ENCODE results near the gene IGSF3.

Gene IGSF3

DNA sequence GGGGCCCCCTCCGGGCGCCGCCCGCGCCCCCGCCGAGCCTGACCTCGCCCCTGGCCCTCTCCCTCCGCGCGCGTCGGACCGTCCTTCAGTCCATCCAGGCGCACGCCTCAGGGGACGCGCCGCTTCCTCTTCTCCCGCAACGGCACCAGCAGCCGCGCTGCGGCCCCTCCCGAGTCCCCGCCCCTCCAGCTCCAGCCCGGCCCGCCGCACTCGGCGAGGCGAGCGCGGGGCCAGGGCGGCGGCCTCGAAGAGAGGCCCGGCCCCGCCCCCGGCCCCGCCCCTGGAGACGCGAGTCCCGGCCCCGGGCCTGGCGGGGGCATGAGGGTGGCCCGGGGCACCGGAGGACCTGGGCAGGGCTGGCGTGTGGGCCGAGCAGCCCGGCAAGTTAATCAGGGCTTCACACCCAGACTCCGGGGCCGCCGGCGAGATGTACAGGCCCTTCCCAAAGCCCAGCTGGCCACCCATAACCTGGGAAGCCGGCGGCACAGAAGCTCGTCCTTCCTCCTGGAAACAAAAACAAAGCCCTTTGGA lies at the start of gene IGSF3:
Gene IGSF3 (minus strand): TSS at position 159 of the 531 bp plus-strand sequence. CDS start 1,407 bp downstream, outside the sequence.
- peak; percentile 24 for DNase-seq (ENCODE audit: low read depth)

DNA sequence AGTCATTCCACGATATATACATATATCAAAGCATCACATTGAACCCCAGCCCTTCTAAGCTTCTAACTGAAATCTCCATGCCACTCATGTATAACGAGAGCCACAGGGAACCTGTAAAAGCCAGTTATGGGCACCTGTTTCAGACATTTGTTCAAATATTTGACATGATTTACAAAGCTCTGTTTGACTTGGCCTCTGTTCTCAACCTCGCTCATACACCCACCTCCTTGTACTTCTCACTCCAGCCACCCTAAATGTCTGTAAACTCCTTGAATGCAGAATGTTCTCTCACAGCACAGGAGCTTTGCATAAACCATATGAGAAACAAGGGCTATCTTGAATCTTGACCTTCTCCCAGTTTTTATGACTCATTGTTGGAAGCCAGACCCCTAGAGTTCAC lies 49.8 kb upstream of the IGSF3 start:
- DNase-seq (ENCODE audit: low read depth) = no peak

DNA sequence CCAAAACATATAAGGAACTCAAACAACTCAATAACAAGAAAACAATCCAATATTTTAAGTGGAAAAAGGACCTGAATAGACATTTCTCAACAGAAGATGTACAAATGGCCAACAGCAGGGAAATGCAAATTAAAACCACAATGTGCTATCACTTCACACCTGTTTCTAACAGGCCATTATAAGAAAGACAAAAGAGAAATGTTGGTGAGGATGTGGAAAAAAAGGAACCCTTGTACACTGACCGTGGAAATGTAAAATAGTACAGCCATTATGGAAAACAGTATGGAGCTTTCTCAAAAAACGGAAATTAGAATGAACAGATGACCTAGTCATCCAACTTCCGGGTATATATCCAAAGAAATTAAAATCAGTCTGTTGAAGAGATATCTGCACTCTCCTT lies 48.9 kb upstream of the IGSF3 start:
- no peak for DNase-seq (ENCODE audit: low read depth)

DNA sequence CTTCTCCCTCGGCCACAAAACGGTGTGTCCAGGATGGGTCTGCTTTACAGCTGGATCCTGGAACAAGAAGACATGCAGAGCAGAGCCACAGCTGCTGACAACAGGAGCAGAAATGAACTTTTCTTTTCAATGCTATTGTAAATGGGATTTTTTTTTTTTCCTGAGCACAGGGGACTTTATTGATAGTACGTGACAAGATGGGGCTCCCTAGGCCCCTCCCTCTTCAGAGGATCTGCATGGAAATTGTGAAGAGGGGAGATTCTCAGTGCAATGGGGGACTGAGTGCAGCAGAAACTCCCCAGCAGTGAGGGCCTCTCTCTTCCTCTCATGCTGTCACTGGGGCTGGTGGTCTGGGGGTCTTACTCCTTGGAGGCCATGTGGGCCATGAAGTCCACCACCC lies 45.9 kb upstream of the IGSF3 start:
- DNase-seq (ENCODE audit: low read depth) = no peak

DNA sequence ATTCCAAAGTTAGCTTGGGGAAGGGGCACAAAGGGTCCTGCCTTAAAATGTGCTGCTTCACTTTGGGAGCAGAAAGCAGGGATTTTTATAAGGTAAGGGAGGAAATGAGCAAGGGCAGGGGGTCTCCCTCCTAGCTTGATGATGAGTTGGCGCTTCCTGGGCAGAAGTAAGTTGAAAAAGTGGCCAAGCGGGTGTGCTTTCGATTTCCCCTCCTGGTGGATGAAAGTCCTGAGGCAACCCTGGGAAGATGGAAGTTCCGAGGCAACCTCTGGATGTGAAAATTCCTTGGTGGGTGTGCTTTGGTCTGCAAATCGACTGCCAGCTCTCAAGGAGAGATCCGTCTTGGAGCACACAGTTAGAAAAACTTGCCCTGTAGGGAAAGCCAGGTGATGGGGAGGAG lies 45.0 kb upstream of the IGSF3 start:
- DNase-seq (ENCODE audit: low read depth) = no peak

DNA sequence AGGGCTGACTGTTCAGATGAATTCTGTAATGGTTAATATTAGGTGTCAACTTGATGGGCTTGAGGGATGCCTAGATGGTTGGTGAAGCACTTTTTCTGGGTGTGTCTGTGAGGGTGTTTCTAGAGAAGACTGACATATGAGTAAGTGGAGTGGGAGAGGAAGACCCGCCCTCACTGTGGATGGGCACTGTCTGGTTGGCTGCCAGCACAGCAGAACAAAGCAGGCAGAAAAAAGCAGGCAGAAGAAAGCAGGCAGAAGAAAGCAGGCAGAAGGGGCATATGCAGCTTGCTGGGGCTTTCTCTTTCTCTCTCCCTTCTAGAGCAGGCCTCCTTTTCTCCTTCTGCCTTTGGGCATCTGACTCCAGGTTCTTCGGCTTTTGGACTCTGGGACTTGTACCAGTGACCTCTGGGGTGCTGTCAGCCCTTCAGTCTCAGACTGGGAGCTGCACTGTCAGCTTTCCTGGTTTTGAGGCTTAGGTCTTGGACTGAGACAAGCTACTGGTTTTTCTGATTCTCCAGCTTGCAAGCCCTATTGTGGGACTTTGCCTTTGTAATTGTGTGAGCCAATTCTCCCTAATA lies 43.8 kb upstream of the IGSF3 start:
- no peak for DNase-seq (ENCODE audit: low read depth)

DNA sequence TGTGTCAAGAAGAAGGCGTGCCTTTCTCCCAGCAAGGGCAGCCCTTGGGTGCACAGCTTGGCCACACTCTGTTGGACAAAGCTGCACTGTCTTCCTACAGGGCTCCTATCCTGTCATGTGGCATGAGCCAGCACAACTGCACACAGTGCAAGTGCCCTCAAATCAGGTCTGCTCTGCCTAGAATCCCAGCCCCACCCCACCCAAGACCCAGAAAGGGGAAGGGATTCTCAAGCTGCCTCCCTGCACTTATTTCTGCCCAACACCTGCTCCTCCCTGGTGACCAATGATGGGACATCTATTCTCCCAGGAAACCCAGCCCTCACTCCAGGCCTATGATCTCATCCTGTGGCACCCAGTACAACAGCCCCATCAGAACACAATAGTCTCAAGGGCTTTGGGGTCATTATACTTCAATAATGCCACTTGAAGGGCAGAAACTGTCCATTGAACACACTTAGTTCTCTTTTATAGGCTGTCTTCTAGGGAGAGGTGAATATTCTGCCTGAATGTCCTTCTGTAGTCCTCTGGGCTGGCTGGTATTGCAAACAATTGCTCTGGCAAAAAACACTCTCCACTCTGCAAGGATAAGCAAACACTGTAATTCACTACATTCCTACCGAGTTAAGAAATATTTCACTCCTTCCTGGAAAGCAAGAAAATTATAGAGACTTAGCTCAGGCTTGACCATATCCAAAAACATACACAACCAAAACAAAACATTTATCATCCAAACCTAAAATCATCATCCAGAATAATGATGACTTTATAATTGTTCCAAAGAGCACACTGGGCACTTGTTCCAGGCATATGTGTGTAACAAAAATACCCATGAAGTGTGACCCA lies 43.1 kb upstream of the IGSF3 start:
- no peak for DNase-seq (ENCODE audit: low read depth)

DNA sequence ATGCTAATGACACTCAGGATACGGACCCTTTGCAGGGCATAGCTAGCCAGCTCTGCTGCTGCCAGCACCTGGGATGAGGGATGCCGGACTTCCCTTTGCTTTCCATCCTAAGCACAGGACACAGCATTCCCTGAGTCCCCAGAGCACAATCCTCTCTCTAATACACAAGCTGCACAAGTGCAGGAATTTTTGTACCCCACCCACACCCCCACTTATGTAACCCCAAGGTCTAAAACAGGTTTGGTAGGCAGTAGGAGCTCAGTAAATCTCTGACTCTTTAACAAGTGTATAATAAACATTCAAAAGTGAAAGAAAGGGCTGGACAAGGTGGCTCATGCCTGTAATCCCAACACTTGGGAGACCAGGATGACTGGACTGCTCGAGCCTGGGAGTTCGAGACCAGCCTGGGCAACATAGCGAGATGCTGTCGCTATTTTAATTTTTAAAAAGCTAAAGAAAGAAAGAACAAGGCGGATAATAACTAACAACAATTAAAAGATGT lies 42.2 kb upstream of the IGSF3 start:
- DNase-seq (ENCODE audit: low read depth) = no peak

DNA sequence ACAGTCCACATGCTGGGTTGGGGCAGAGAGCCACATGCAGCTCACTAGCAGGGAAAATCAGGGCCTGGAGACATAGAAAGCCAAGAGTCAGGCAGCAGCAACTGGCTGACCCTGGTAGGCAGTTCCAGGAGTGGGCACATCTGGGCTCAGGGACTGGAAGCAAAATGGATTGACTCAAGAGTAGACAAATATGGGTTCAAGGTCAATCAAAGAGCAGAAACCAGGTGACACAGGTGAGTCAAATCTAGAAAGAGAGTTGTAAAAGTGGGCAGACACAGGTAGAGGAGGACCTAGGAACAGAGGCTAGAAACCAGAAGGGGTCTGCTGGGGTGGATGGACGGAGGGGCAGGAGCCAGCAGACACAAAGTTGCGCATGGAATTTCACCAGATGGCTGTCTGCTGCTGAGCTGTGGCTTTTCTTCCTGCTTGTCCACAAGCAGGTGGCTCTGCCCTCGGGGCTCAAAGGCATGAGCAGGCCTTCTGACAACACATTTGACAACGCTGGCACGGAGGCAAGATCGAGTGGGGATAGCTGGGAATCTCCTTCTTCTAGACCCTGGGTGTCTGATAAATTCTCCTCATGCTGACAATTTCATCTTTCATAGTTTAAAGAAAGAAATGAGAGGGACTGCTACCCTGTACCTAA lies 40.8 kb upstream of the IGSF3 start:
- no peak for DNase-seq (ENCODE audit: low read depth)

DNA sequence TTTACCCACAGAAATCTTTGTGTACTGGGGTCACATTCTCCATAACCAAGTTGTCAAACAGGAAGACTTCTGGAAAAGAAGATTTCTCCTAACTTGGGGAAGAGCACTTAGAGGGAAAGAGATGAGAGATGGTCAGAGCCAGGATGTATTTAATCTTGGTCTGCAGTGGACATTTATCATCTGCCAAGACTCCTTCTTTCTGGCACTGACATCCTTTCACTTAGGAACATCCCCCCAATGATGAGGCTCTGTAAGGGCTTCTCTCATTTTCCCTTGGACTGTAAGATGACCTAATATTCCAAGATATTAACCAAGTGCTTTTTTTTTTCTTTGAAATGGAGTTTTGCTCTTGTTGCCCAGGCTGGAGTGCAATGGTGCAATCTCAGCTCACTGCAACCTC lies 39.3 kb upstream of the IGSF3 start:
- DNase-seq (ENCODE audit: low read depth) = no peak

DNA sequence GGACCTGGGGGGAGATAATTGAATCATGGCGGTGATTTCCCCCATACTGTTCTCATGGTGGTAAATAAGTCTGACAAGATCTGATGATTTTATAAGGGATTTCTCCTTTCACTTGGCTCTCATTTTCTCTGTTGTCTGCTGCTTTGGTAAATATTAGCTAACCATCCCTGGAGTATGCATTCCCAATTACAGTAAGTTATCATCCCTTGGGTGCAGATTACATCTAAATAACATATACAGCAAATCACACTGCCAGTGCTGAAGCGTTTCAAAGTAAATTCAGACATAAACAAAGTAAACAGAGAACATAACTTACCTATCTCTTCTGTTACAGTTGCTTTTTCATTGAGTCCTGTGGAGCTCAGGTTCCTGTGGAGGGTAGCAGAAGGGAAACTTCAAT lies 38.6 kb upstream of the IGSF3 start:
- no peak for DNase-seq (ENCODE audit: low read depth)

DNA sequence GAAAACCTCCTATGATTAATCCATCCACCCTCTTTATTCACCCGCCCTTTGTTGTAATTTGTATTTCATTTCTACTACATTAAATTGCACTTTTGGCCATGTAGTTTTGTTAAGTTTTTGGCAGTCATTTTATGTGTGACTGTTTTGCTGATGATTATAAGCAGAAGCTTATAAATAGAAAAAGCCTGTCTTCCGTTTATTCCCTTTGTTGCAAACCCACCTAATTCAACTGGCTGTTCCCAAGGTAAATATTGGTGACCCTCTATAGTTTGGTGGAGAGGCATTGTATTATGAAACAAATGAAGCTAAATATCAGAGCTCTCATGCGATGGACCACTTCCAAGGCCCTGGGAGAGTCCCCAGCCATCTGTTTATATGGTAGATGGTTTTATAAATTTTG lies 36.7 kb upstream of the IGSF3 start:
- DNase-seq (ENCODE audit: low read depth) = no peak

DNA sequence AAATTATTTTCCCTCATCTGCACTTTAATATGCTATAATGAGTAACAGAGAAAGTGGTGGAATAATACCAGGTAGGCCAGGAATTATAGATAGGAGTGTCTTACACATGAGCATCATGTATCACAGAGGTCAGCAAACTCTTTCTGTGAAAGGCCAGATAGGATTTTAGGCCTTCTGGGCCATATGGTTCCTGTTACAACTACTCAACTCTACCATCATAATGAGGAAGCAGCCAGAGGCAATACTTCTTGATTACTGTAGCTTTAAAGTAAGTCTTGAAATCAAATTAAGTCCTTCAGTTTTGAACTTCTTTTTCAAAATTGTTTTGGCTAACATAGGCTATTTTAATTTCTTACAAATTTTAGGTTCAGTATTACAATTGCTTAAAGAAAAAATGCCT lies 32.1 kb upstream of the IGSF3 start:
- no peak for DNase-seq (ENCODE audit: low read depth)

DNA sequence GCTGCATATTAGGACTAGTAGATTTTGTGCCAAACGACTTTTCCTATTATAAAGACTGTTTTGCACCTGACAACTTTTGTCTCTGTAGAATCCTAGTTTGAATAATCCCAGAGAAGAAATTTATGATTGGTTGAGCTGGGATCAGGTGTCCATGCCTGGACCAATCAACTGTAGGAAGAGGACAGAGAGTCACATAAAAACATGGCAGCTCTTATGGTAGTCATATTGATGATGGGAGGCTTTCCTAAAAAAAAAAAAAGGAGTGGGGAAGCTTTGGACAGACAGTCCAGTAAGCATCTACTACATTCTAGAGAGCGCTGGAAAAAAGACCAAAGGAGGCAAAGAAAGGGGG lies 30.7 kb upstream of the IGSF3 start:
- no peak for DNase-seq (ENCODE audit: low read depth)

DNA sequence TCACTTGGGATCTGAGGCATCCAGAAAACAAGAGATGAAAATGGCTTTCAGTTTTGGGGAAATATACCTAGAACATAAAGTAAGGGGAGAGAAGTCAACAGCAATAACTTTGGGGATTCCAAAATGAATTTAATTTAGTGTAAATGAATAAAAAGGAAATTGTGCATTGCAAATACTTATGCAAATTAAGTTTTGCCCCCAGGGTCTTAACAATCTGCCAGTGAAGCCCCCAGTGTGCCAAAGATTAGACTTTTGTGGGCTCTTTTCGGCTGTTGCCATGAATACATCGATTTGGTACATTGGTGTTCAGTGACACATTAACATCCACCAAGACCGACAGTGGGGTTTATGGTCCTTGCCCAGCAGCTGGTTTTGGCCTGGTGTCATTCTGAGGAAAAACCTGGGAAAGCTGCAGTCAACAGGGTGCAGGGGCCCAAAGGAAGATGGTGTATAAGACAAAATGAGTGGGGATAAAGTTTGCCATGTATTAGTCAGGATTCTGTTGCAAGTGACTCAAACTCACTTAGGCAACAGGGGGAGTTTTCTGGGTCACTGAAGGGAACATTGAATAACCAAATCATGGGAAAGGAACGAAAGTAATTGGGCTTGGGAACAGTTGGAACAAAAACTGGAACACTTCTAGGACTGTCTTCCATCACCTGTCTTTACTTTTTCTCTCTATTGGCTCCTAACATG lies 30.2 kb upstream of the IGSF3 start:
- peak; percentile 33 for DNase-seq (ENCODE audit: low read depth)

DNA sequence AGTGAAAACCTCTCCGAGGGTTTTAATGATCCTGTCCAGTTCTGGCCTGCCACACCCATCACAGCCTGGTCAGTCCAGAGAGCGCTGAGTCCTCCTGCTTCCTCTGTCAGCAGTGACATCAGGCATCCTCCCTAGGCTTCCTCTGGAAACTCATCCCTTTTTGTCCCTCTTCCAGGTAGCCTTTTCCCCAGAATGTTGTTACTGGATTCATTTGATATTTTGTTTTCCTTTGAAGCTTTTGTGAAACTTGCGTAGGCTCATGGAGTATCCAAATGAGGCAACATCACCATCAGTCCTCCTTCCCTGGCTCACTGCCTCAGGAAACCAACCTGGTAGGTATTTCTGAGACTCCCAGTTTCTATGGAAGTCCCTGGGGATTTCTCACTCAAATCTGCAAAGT lies 27.0 kb upstream of the IGSF3 start:
- no peak for DNase-seq (ENCODE audit: low read depth)

DNA sequence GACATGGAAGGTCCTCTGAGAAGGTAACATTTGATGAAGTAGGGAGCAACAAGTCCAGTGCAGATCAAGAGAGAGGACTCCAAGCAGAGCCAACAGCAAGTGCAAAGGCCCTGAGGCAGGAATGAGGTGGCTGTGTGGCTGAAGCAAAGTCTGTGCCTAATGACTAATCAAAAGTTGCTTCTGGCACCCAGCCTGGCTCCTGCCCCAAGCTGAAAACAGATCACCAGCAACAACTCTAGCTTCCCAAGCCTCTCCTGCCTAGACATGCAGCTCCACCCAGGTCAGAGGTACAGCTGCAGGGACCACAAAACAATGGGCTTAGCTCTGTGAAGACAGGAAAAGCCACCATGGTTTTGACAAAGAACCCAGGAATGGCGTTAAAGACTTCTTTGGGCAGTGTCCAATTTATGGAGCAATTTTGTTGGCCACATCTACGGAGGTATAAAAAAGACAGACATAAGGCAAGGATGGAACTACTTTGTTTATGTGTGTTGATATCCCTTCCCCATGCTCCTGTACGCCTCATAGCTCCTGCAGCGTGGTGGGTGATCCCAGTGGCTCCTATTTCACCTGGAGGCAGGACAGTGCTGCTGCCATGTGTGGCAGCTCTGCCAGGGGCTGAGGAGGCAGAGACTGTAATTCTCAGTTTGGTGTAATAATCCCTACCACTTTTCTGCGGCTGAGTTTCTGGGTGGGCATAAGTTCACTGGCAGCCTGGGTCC lies 26.4 kb upstream of the IGSF3 start:
- peak; percentile 26 for DNase-seq (ENCODE audit: low read depth)

DNA sequence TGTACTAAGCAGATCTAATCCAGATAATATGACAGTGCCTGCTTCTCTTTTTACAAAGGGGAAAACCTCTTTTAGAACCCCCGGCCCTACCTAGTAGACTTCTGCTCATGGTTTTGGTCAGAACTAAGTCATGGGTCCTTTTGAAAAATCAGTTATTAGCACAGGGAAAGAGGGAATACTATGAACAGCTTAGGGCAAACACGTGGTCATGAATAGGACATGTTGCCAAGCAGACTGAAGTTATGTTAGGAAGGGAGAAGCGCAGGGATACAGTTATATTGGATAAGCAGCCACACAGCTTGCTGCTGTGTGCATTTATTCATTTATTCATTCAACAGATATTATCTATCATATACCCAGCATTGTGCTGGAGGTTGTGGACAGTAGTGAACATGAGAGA lies 25.3 kb upstream of the IGSF3 start:
- DNase-seq (ENCODE audit: low read depth) = no peak

DNA sequence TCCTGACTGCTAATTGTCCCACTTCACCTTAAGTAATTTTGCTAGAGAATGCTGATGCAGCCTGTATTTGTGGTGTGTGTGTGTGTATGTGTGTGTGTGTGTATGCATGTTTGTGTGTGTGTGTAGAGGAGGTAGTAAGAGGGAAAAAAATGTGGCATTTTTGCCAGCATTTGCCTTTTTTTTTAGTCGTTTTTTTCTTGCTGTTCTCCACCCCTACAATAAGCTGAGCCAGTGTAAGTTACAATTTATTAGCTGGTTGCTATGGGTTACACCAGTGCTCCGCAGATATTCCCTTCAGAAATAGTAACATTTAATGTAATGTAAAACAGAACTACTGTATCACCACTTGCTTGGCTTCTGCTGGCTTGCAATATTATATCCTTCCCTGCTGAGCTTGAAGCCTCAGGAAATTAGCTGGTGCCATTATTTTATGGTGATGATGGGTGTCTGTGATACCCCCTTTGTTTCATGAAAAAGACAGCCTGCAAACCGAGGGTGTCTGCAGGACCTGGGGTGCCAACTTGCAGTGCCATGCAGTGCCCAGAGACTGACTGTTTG lies 23.4 kb upstream of the IGSF3 start:
- DNase-seq (ENCODE audit: low read depth) = no peak

DNA sequence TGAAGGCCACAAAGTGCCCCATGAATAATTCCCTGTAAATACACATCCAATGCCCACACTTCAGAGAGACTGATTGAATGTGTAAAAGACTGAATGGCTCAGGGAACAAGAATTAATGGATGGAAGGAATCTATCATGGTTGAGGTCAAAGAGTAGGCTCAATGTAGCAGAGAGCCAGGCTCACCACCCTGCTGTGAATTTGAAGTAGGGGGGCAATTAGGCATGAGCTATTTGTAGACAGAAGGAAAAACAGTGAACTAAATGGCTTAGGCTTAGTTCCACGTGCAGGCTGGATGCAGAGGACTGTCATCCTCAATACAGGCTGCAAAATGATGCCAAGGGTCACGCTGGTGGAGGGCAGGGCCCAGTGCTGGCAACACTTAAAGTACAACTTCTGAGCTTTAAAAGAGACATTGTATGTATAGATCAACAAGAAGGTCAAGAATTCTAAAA lies 22.9 kb upstream of the IGSF3 start:
- DNase-seq (ENCODE audit: low read depth) = no peak

DNA sequence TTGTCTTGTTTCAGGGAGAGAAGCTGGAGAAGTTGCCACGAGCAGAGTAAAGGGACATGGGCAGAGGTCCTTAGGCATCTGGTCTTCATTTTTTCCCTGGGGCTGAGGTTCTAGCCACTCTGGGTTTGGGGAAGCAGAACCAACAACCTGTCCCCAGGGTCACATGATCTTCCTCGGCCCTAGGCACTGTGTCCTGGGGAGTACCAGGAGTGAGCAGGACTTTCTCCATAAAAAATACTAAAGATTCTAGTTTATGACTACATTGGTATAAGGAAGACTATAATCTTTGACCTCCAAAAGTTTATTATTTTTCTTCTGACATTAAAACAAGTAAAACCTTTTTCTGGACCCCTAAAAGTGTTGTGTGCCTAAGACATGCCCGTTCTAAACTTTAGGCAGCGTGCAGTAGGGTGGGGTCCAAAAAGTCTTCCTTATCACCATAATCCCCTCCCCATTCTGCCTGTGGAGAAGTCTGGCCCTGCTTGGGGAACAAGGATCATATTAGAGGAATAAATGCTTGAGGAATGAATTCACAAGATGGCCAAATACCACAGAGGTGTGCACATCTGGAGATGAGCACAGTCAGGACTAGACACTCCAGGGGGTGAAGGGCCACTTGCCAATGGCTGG lies 19.3 kb upstream of the IGSF3 start:
- DNase-seq (ENCODE audit: low read depth) = no peak

Measured in iris pigment epithelial cell (primary cell).